Pancreas (tissue), 10 donors: Measurements from ENCODE around the gene PELO. TPM values are rescaled to one million over a fixed set of nuclear protein-coding genes. Genes with fewer than 3 reads are reported as not detected.
"Not testable (repeated sequence)": the region's sequence is repeated elsewhere in the genome, so short reads cannot be mapped to it uniquely, and the experiment has no call there.

Experiments used
- ATAC-seq, 4 donors: fragments of 200-7000 bp; cut with Tn5 transposase; one replicate each; pipeline versions ENCODE4 v1.8.0 to v1.9.1; 2020; ENCODE audit warnings: mild to moderate bottlenecking in 4 of 4, moderate library complexity in 4 of 4
- DNase-seq, 6 donors: peaks; one replicate each; pipeline ENCODE4 v3.0.0-alpha.2; 2020
- FAIRE-seq: peaks from 2 replicates; lab custom pipeline; 2012; peaks lifted over from hg19 to GRCh38; lab: Jason Lieb, UNC
- H3K27ac ChIP-seq, 4 donors: fragments of 200-600 bp; sonication (generic); 1 replicate in 3 of 4; 2 replicates in 1 of 4; pipeline versions ENCODE4 v1.5.0 to v1.8.0; 2020
- H3K27me3 ChIP-seq, 4 donors: fragments of 200-600 bp; one replicate each; pipeline ENCODE4 v1.8.0; 2021
- H3K36me3 ChIP-seq, 3 donors: fragments of 200-600 bp; sonication (generic) in 1 of 3; one replicate each; pipeline versions ENCODE4 v1.5.0 to v1.8.0; 2020 to 2021
- H3K4me1 ChIP-seq, 3 donors: fragments of 200-600 bp; one replicate each; pipeline ENCODE4 v1.8.0; 2021
- H3K4me3 ChIP-seq, 4 donors: fragments of 200-600 bp; sonication (generic) in 2 of 4; one replicate each; pipeline versions ENCODE4 v1.5.0 to v1.8.0; 2020 to 2021
- H3K9me3 ChIP-seq, 4 donors: fragments of 200-600 bp; one replicate each; pipeline ENCODE4 v1.8.0; 2021
- CTCF ChIP-seq, 4 donors: fragments of 200-600 bp; sonication (generic) in 3 of 4; IDR thresholded peaks; one replicate each; pipeline versions ENCODE4 v1.5.0 to v1.8.0; 2021; ENCODE audit warnings: antibody characterized with exemption in 4 of 4
- WGBS, 2 donors: extraction: QIAGEN DNeasy Blood & Tissue Kit; methylation state at CpG; one replicate each; pipeline ENCODE4 v1.1.7; 2013; 5-methylcytosine and 5-hydroxymethylcytosine counted together
- intact Hi-C, 3 donors: fragments of 100-400 bp; cut with DNase I; formaldehyde crosslinking; loops; one replicate each; pipeline versions ENCODE4 v1.11.1 to v1.14.2; 2022
- polyA plus RNA-seq, 2 donors: library from polyadenylated mRNA; stranded (reverse); fragments of 200-250 nt; gene quantifications; one replicate each; pipeline ENCODE4 v1.2.3, GENCODE V29; 2013
- total RNA-seq, 6 donors: library from RNA; stranded (reverse); fragmentation: NEBNext Ultra II Directional in 4 of 6; extraction: Animal tissue kit (Norgen Biotek cat#: 25700) in 4 of 6; gene quantifications; one replicate each; pipeline versions ENCODE4 v1.2.1 to v1.2.4, GENCODE V29; 2021 to 2023
- donor health status: healthy with polysubstance abuse.
- donor health status: DM: no; HTN: no; CAD: no; lungs with moderate emphysema.
- donor health status: DM: no; HTN: no; CAD: no.
- donor health status: control.
- donor health status: control.
- donor health status: Bipolar disorder and iron deficiency.
- donor health status: DM: yes; HTN: yes; CAD: no.
- donor health status: DM: no; HTN: no; CAD: no.
- donor health status: DM: no; HTN: no; CAD: no.
- donor health status: DM: yes; HTN: yes; CAD: no.

PELO gene
- total and polyA plus RNA-seq, 8 donors = 2.0 to 12.2 (median 7.0) TPM

GRCh38 chr5:52743529-52743928 lies 44.2 kb upstream of the PELO start:
- intact Hi-C loops = no loop called here
- FAIRE-seq = no peak
- Histone ChIP-seq H3K27ac (no peak overlapping the region), H3K4me3 (no peak overlapping the region), H3K4me1 (no peaks in the 10 kb centered on the region), H3K9me3 (no peaks in the 10 kb centered on the region), H3K36me3 (no peaks in the 10 kb centered on the region), H3K27me3 (no peaks in the 10 kb centered on the region)
- WGBS, 2 donors = 57 to 60% methylated on average over 3 of the region's 3 CpGs
- DNase-seq = no peak
- ATAC-seq = no peak
- TF ChIP-seq CTCF (IDR thresholded peaks at IDR 0.05) = no peak

- 52 to 71% methylated on average over 1 of the region's 1 CpG for WGBS, 2 donors
- FAIRE-seq = no peak
These were observed 43.7 kb upstream of the PELO start for GRCh38 chr5:52743970-52744369.

GRCh38 chr5:52744867-52745458 lies 42.8 kb upstream of the PELO start:
- H3K27me3 ChIP-seq, H3K36me3 ChIP-seq, H3K4me3 ChIP-seq, intact Hi-C loops, H3K27ac ChIP-seq, H3K4me1 ChIP-seq, ATAC-seq, DNase-seq, H3K9me3 ChIP-seq, FAIRE-seq: not testable (repeated sequence)
- 90% methylated on average over 2 of the region's 2 CpGs for WGBS, 2 donors

More at GRCh38 chr5:52743970-52744369, 43.7 kb upstream of the PELO start:
- Histone ChIP-seq H3K27me3 (no peaks in the 10 kb centered on the region), H3K36me3 (no peaks in the 10 kb centered on the region), H3K4me1 (no peaks in the 10 kb centered on the region), H3K9me3 (no peaks in the 10 kb centered on the region), H3K27ac (no peak overlapping the region), H3K4me3 (no peak overlapping the region)
- DNase-seq (no peak), ATAC-seq (peak in 2 of 4 donors; percentile 52 to 67)
- intact Hi-C loops = no loop called here
- TF ChIP-seq CTCF (IDR thresholded peaks at IDR 0.05) = no peak

- Histone ChIP-seq H3K36me3 (no peaks in the 10 kb centered on the region), H3K9me3 (no peaks in the 10 kb centered on the region), H3K27ac (no peak overlapping the region), H3K4me3 (no peak overlapping the region), H3K27me3 (no peaks in the 10 kb centered on the region), H3K4me1 (no peaks in the 10 kb centered on the region)
- no peak for ATAC-seq
- intact Hi-C loops = no loop called here
- WGBS, 2 donors = 58 to 60% methylated on average over 2 of the region's 2 CpGs
- TF ChIP-seq CTCF (IDR thresholded peaks at IDR 0.05) = no peak
- no peak for FAIRE-seq
- no peak for DNase-seq
These were observed 41.2 kb upstream of the PELO start for GRCh38 chr5:52746539-52746938.

- TF ChIP-seq CTCF (IDR thresholded peaks at IDR 0.05) = no peak
- Histone ChIP-seq H3K36me3 (no peaks in the 10 kb centered on the region), H3K27ac (no peak overlapping the region), H3K4me3 (no peak overlapping the region), H3K4me1 (no peaks in the 10 kb centered on the region), H3K27me3 (no peaks in the 10 kb centered on the region), H3K9me3 (no peaks in the 10 kb centered on the region)
- DNase-seq = no peak
- no peak for FAIRE-seq
- WGBS, 2 donors = 21 to 56% methylated on average over 1 of the region's 1 CpG
- intact Hi-C loops = no loop called here
- no peak for ATAC-seq
These were observed 39.1 kb upstream of the PELO start for GRCh38 chr5:52748590-52748989.
